RWPE1 (cell line): ENCODE data around the gene SLC13A3.

Source experiments
- CTCF ChIA-PET: fragments of 350-600 bp; sonication (Branson Sonifier 250); formaldehyde crosslinking; extraction: SDS; loops from one replicate; lab custom pipeline; 2021; lab: Yijun Ruan, JAX
- POLR2A ChIA-PET: fragments of 400-600 bp; formaldehyde crosslinking; extraction: SDS; loops from one replicate; lab custom pipeline; 2020; ENCODE audit warnings: antibody characterized with exemption; ENCODE audit not compliant: low non-redundant PET; lab: Yijun Ruan, JAX
- DNase-seq: peaks from one replicate; pipeline ENCODE4 v3.0.0; 2012; ENCODE audit warnings: low spot score
- H3K27ac ChIP-seq: fragments of 450-650 bp; 2 replicates; pipeline ENCODE4 v1.5.1; 2017
- TF ChIP-seq, protein P1 (sequence below): fragments of 450-650 bp; conservative IDR thresholded peaks from 2 replicates; pipeline ENCODE4 v1.5.1; 2017; ENCODE audit warnings: low read depth, mild to moderate bottlenecking

Gene SLC13A3

DNA sequence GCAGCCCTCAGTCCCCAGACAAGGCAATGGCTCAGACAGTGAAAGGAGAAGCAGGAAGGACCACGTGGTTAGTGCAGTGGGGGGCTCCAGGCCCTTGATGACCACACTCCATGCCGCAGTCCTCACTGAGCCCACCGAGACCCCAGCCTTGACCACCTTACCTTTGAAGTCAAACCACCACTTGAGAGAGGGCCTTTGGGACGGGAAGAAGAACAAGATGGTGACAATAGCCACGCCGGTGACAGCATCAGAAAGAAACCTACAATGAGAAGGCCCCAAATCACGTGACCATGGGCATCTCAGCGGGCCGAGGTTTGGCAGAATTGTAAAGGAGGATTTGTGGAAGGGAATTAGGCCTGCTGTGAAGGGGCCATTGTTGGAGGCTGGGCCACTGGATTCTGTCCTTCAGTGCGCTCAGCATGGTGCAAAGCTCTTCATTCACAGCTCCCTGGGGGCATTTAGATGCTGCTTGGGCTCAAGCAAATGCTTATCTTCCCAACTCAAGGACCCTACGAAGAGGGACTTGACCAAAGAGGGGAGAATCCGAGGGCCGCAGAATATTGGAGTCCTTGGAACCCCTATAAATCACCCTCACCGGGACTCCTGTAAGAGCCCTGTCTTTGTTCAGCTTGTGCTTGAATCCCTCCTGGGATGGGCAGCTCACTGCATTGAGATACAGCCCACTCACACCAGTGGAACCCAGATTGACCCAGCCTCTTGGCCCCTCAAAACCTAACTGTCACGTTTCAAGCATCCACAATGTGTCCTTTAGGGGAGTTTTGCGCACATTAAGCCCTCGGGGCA lies 67.6 kb downstream of the SLC13A3 start:
- no peak for DNase-seq
- TF ChIP-seq, protein P1, sequence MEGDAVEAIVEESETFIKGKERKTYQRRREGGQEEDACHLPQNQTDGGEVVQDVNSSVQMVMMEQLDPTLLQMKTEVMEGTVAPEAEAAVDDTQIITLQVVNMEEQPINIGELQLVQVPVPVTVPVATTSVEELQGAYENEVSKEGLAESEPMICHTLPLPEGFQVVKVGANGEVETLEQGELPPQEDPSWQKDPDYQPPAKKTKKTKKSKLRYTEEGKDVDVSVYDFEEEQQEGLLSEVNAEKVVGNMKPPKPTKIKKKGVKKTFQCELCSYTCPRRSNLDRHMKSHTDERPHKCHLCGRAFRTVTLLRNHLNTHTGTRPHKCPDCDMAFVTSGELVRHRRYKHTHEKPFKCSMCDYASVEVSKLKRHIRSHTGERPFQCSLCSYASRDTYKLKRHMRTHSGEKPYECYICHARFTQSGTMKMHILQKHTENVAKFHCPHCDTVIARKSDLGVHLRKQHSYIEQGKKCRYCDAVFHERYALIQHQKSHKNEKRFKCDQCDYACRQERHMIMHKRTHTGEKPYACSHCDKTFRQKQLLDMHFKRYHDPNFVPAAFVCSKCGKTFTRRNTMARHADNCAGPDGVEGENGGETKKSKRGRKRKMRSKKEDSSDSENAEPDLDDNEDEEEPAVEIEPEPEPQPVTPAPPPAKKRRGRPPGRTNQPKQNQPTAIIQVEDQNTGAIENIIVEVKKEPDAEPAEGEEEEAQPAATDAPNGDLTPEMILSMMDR = no peak
- ChIA-PET POLR2A (no interaction called here), CTCF (interaction anchor here (0.7 kb wide), 1 partner anchor 513 kb away, joined by 3 read pairs; no protein-coding TSS in a partner anchor)
- no peak overlapping the region for H3K27ac ChIP-seq

DNA sequence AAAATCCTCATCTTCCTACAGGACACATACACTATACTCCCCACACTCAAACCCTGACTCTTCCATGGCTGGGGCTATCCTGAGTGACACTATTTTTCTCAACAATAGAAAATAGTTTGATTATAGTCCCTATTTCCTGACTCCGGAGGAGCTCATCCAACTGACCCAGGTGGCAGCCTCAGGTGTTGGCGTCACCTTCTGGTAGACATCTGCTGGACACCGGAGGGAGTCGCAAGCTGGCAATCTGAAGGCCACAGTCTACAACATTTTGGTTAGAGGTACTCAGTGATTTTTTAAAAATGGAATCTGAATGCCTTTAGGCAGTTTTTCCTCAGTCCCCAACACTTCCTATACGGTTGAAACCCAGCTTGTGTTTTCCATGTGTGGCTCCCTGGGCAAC lies 68.6 kb downstream of the SLC13A3 start:
- ChIA-PET POLR2A (no interaction called here), CTCF (interaction anchor here (0.5 to 0.8 kb wide), 5 partner anchors 10 to 559 kb away, joined by 3 to 4 read pairs (median 3); no protein-coding TSS in a partner anchor)
- TF ChIP-seq, protein P1 = no peak
- DNase-seq = no peak
- no peak overlapping the region for H3K27ac ChIP-seq

DNA sequence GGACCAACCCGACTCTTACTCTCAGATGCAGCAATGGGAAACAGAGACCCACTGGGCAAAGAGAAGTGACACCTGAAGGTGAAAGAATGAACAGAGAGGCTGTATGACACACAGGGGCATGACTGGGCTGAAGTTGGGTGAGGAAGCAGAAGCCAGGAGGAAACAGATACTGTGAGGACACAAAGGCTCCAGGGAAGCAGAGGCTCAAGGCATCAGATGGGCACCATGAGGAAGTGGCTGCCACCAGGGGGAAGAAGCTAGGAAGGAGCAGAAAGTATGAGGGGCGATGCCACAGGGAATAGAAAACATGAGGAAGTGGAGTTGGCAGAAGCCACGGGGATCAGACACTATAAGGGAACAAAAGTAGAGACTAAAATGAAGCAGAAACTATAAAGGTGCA lies 69.9 kb downstream of the SLC13A3 start:
- no peak for DNase-seq
- no peak overlapping the region for H3K27ac ChIP-seq
- ChIA-PET POLR2A (no interaction called here), CTCF (interaction anchor here (0.5 kb wide), 1 partner anchor 1189 kb away, joined by 3 read pairs; no protein-coding TSS in a partner anchor)
- TF ChIP-seq, protein P1 = no peak

DNA sequence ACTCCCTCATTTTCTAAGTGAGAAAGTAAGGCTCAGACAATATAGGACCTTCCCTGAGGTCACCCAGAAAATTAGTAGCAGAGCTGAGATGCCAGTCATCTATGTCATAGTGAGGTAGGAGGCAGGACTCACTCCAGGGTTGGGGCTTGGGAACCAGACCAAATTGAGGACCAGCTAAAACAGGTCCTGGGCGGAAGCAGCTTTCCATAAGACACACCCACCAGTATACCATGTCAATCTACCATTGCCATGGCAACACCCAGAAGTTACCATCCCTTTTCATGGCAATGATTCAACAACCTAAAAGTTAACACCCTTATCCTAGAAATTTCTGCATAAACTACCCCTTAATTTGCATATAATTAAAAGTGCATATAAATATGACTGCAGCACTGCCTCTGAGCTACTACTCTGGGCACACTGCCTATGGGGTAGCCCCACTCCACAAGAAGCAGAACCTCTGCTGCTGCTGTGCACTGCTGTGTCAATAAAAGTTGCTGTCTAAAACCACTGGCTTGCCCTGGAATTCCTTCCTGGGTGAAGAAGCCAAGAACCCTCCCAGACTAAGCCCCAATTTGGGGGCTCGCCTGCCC lies 70.5 kb downstream of the SLC13A3 start:
- TF ChIP-seq, protein P1 = no peak
- no peak for DNase-seq
- POLR2A ChIA-PET = no interaction called here
- CTCF ChIA-PET = no interaction called here
- no peak overlapping the region for H3K27ac ChIP-seq

DNA sequence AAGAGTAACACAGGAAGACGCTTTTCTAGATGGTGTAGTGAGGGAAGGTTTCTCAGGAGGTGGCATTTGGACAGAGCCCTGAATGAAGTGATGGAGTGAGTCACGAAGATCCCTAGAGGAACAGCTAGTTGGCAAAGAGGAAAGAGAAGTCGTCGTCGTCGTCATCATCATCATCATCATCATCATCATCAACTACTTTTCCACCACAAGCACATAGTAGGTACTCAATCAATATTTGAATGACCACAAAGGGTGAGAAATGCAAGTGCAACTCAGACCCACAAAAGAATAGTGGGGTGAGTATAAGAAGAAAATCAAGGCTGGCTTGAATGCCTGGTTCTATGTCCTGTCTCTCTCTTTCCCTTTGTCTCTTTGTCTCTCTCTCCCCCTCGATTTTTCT lies 72.5 kb downstream of the SLC13A3 start:
- TF ChIP-seq, protein P1 = no peak
- DNase-seq = no peak
- H3K27ac ChIP-seq = no peak overlapping the region
- ChIA-PET CTCF (no interaction called here), POLR2A (no interaction called here)

DNA sequence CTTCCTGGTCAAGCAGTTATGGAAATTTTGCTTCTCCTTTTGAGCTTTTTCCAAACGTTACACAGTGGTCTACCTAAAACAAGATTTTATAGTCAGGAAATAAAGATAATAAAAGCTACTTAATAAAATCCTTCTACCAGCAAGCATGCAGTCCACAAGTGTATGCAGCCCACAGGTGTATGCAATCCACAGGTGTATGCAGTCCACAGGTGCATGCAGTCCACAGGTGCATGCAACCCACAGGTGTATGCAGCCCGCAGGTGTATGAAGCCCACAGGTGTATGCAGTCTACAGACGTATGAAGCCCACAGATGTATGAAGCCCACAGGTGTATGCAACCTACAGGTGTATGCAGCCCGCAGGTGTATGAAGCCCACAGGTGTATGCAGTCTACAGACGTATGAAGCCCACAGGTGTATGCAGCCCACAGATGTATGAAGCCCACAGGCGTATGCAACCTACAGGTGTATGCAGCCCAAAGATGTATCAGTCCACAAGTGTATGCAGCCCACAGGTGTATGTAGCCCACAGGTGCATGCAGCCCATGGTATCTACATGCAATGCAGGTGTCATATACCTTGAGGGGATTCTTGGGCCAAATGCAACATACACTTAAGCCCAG lies 74.4 kb downstream of the SLC13A3 start:
- ChIA-PET POLR2A (no interaction called here), CTCF (interaction anchor here (0.7 kb wide), 1 partner anchor 56 kb away, joined by 6 read pairs; no protein-coding TSS in a partner anchor)
- DNase-seq = no peak
- TF ChIP-seq, protein P1 = no peak
- no peak overlapping the region for H3K27ac ChIP-seq
